ENCODE results near the gene FOXL2. TPM values are rescaled to one million over a fixed set of nuclear protein-coding genes. Genes with fewer than 3 reads are reported as not detected.

Gene FOXL2
- total and polyA plus RNA-seq, 10 of the 15 experiments (the other 5 are each of a cell fraction or from before 2014, with no cell fraction given): not detected

DNA sequence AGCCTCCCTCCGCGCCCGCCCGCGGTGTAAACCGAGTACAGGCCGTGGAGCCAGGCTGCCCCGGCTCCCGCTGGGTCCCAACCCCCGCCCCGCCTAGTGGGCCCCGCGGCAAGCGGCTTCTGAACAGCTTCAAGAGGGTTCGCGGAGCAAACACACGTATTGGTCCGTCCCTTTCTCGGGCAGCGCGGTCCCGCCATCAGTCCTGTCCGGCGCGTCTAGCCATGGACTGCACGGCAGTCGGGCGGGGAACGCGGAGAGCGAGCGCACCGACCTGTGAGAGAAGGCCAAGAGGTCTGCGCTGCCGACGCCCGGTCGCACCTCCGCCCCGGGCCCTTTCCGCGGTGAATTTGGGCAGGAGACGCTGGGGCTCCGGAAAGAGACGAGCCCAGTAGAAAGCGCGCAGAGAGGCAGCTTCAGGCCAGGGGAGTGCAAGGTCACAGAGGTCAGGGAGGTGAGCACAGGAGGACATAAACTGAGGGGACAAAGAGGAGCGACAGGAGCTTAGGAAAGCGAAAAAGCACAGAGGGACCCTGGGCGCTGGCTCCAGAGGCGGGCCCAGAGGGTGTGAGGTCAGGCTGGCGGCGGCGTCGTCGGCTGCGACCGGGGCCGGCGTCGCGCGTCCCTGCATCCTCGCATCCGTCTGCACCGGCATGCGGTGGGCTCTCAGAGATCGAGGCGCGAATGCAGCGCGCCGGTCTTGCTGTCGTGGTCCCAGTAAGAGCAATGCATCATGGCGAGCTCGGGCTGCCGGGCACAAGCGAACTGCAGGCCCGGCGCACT lies 1.8 kb downstream of the FOXL2 start:
- ChIA-PET SMC1A (ENCODE audit: uncharacterized antibody, unreplicated experiment) (no interaction called here), POLR2A (no interaction called here), CTCF (interaction anchor here (0.6 to 1.7 kb wide), 3 partner anchors 9 to 372 kb away, joined by 3 to 5 read pairs (median 3); no protein-coding TSS in a partner anchor), RAD21 (ENCODE audit: unreplicated experiment) (no interaction called here)
- Histone ChIP-seq H3K4me2 (ENCODE audit: control insufficient read depth, insufficient read depth) (no peak overlapping the region), H3K4me3 (no peak overlapping the region), H3K27me3 (replicated peaks in 1 of 2; ENCODE audit: control insufficient read depth in 2 of 2, insufficient read depth in 2 of 2, low read length in 1 of 2) (peaks cover 21 to 30% of the 10 kb centered on the region in 2 experiments), H3K36me3 (ENCODE audit: control insufficient read depth in 2 of 2, insufficient read depth in 2 of 2, low read length in 1 of 2) (no peaks in the 10 kb centered on the region), H3K4me1 (ENCODE audit: control insufficient read depth, insufficient read depth, low read length) (no peaks in the 10 kb centered on the region), H3K27ac (ENCODE audit: control insufficient read depth, insufficient read depth) (no peak overlapping the region), H4K20me1 (ENCODE audit: control insufficient read depth, insufficient read depth) (0 out of 2 replicates have a peak, but pooled peaks cover 3% of the 10 kb centered on the region), H3K79me2 (ENCODE audit: control insufficient read depth, insufficient read depth, low read length) (no peaks in the 10 kb centered on the region), H3K9ac (ENCODE audit: control insufficient read depth, insufficient read depth, low read length) (no peak overlapping the region), H3K9me3 (replicated peaks; ENCODE audit: control insufficient read depth, insufficient read depth, low read length) (no peaks in the 10 kb centered on the region; the same call in 2 of the 3 replicates), H2AFZ (ENCODE audit: control insufficient read depth, low read depth, low read length) (no peak overlapping the region)
- TF ChIP-seq EED (IDR thresholded peaks at IDR 0.05; ENCODE audit: low read depth) (no peak), SUZ12 (IDR thresholded peaks at IDR 0.05; ENCODE audit: unreplicated experiment) (peak; percentile 99), EZH2 (IDR thresholded peaks at IDR 0.05; ENCODE audit: borderline replicate concordance, control insufficient read depth, low read depth, low read length) (0 out of 2 replicates have a peak, but pooled peaks have one; percentile 45), ZNF24 (IDR thresholded peaks at IDR 0.05) (no peak)
- TF ChIP-seq, protein P1, sequence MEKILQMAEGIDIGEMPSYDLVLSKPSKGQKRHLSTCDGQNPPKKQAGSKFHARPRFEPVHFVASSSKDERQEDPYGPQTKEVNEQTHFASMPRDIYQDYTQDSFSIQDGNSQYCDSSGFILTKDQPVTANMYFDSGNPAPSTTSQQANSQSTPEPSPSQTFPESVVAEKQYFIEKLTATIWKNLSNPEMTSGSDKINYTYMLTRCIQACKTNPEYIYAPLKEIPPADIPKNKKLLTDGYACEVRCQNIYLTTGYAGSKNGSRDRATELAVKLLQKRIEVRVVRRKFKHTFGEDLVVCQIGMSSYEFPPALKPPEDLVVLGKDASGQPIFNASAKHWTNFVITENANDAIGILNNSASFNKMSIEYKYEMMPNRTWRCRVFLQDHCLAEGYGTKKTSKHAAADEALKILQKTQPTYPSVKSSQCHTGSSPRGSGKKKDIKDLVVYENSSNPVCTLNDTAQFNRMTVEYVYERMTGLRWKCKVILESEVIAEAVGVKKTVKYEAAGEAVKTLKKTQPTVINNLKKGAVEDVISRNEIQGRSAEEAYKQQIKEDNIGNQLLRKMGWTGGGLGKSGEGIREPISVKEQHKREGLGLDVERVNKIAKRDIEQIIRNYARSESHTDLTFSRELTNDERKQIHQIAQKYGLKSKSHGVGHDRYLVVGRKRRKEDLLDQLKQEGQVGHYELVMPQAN (conservative IDR thresholded peaks at IDR 0.05): no peak
- TF ChIP-seq, protein P2, sequence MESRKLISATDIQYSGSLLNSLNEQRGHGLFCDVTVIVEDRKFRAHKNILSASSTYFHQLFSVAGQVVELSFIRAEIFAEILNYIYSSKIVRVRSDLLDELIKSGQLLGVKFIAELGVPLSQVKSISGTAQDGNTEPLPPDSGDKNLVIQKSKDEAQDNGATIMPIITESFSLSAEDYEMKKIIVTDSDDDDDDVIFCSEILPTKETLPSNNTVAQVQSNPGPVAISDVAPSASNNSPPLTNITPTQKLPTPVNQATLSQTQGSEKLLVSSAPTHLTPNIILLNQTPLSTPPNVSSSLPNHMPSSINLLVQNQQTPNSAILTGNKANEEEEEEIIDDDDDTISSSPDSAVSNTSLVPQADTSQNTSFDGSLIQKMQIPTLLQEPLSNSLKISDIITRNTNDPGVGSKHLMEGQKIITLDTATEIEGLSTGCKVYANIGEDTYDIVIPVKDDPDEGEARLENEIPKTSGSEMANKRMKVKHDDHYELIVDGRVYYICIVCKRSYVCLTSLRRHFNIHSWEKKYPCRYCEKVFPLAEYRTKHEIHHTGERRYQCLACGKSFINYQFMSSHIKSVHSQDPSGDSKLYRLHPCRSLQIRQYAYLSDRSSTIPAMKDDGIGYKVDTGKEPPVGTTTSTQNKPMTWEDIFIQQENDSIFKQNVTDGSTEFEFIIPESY (IDR thresholded peaks at IDR 0.05): no peak
- ATAC-seq (no peak), FAIRE-seq (no peak), DNase-seq (ENCODE audit: low read depth, low spot score) (no peak)
- intact Hi-C loops (cut with micrococcal nuclease; ENCODE audit: unreplicated experiment): loop anchor here (5.0 to 10.0 kb wide), 2 partner anchors 150 to 257 kb away; no protein-coding TSS in a partner anchor
- in situ Hi-C loops (cut with MboI): loop anchor here (25.0 kb wide), 1 partner anchor 1183 kb away; the partner anchor contains the start of gene SOX14
- no TSS peak for BruUV-seq (replicated peaks)
- WGBS (ENCODE audit: insufficient coverage, insufficient replicate concordance, low lambda C conversion rate, missing lambda C conversion rate): 40% methylated on average over 60 of the region's 80 CpGs
